ENCODE results near the gene TMEM238L.

TMEM238L gene

DNA sequence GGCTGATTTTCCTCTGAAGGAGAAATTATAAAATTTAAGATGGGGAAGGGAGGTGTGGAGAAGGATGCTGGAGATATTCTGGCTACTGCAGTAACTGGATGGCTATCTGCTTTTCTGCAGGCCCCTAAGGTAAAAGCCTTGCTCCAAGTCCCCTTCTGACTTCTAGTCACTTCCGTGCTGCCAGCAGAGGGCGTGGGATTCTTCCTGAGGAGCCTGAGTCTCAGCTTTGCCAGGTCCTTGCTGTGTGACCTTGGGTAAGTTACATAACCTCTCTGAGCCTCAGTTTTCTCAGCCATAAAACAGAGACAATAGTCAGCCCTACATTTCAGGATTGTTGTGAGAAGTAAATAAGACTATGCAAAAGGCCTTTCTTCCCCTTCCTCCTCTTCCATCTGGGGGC is 49.8 kb downstream of the TMEM238L start:
- no peaks in the 10 kb centered on the region for H3K27me3 ChIP-seq (ENCODE audit: control insufficient read depth, insufficient read depth, low read length)
- H3K9ac ChIP-seq (ENCODE audit: low read depth, low read length) = no peak overlapping the region
- no peaks in the 10 kb centered on the region for H3K9me3 ChIP-seq (ENCODE audit: control insufficient read depth, insufficient read depth, low read length)
- H3K36me3 ChIP-seq (ENCODE audit: control insufficient read depth, insufficient read depth, low read length) = no peaks in the 10 kb centered on the region
- H3K4me1 ChIP-seq (ENCODE audit: control insufficient read depth, insufficient read depth, low read length) = peaks cover 18% of the 10 kb centered on the region
- no peak overlapping the region for H3K4me3 ChIP-seq (ENCODE audit: low read depth, low read length)

DNA sequence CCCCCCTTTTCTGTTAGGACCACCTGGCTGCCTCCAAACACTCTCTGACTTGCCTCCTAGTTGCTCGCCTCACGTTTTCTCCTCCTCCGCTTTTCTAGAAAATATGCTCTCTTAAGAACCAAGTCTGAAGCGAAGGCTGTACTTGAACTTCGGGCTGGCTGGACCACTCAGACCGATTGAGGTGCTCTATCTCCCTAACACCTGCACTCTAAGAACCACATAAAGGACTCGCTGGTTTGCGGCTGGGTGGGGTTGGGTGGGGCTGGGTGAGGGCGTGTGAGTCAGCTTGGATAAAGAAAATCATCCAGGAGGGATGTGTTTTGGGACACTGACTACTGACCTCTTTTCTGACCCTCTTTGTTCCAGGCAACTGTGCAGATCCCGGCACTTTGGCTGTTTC is 51.2 kb downstream of the TMEM238L start:
- Histone ChIP-seq H3K27me3 (ENCODE audit: control insufficient read depth, insufficient read depth, low read length) (no peaks in the 10 kb centered on the region), H3K4me3 (ENCODE audit: low read depth, low read length) (no peak overlapping the region), H3K4me1 (ENCODE audit: control insufficient read depth, insufficient read depth, low read length) (peaks cover 21% of the 10 kb centered on the region), H3K9ac (ENCODE audit: low read depth, low read length) (no peak overlapping the region), H3K9me3 (ENCODE audit: control insufficient read depth, insufficient read depth, low read length) (no peaks in the 10 kb centered on the region), H3K36me3 (ENCODE audit: control insufficient read depth, insufficient read depth, low read length) (no peaks in the 10 kb centered on the region)

DNA sequence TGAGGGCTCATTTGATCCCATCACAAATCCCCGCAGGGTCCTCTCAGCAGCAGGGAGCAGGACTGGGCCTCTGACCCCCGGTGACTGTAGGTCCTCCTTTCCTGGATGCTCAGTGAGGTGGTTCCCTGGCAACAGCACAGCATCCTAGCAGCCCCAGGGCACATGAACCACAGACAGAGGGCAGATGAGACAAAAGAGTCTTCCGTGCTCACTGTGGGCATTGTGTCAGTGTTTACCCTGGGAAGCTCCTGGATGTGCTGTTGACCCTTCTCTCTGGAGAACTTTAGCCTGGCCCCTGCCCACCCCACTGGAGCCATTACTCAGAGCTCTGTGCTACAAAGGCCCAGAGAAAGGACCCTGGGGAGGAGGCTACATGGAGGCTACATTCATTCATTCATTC is 52.3 kb downstream of the TMEM238L start:
- Histone ChIP-seq H3K4me1 (ENCODE audit: control insufficient read depth, insufficient read depth, low read length) (peaks cover 19% of the 10 kb centered on the region), H3K9me3 (ENCODE audit: control insufficient read depth, insufficient read depth, low read length) (no peaks in the 10 kb centered on the region), H3K9ac (ENCODE audit: low read depth, low read length) (no peak overlapping the region), H3K4me3 (ENCODE audit: low read depth, low read length) (no peak overlapping the region), H3K36me3 (ENCODE audit: control insufficient read depth, insufficient read depth, low read length) (no peaks in the 10 kb centered on the region), H3K27me3 (ENCODE audit: control insufficient read depth, insufficient read depth, low read length) (no peaks in the 10 kb centered on the region)

DNA sequence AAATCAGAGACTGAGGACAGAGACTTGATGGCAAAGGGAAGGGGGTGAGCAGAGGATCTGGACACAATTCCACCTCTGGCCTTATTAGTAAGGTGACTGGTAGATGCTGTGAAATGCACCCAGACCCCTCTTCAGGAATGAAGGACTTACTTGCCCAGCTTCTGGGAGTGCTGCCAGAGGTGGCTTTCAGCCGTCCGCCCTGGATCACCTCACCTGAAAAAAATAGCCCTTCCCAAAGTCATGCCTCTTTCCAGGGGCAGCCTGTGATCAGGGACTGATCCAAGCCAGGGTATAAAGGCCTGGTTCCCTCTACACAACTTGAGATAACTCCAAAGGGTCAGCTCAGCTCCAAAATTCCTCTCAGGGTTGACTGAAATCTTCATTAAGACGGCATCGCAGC is 53.7 kb downstream of the TMEM238L start:
- H3K36me3 ChIP-seq (ENCODE audit: control insufficient read depth, insufficient read depth, low read length) = no peaks in the 10 kb centered on the region
- H3K9ac ChIP-seq (ENCODE audit: low read depth, low read length) = no peak overlapping the region
- no peak overlapping the region for H3K4me3 ChIP-seq (ENCODE audit: low read depth, low read length)
- H3K27me3 ChIP-seq (ENCODE audit: control insufficient read depth, insufficient read depth, low read length) = no peaks in the 10 kb centered on the region
- peaks cover 5% of the 10 kb centered on the region for H3K4me1 ChIP-seq (ENCODE audit: control insufficient read depth, insufficient read depth, low read length)
- H3K9me3 ChIP-seq (ENCODE audit: control insufficient read depth, insufficient read depth, low read length) = no peaks in the 10 kb centered on the region

DNA sequence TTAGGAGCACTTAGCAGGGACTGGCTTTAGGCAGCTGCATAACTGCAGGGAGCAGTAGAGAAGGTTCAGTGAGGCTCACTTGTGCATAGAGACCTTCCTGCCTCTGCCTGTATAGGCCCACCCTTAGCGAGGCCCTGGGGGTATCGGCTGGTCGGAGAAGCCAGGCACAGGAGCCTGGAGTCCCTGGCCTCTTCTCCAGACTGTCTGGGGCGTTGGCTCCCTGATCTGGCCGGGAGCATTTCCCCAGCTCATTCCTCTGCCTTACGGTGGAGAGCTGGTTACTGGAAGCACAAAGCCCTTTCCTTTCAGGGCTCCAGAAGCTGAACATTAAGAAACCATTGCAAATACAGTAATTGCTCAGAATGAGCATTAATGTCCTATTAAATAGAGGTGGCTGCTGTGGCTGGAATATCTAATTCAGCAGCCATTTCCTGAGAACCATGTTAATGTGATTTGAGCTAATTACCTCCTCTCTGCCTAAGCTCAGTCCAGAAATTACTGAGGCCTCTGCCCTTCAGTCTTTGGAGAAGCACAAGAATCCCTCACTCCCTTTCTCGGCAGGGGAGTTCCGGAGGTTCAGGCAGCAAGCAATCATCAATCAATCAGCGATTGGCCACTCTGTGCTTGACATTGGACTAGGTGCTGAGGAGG is 55.2 kb downstream of the TMEM238L start:
- Histone ChIP-seq H3K4me1 (ENCODE audit: control insufficient read depth, insufficient read depth, low read length) (peaks cover 5% of the 10 kb centered on the region), H3K9me3 (ENCODE audit: control insufficient read depth, insufficient read depth, low read length) (no peaks in the 10 kb centered on the region), H3K4me3 (ENCODE audit: low read depth, low read length) (no peak overlapping the region), H3K27me3 (ENCODE audit: control insufficient read depth, insufficient read depth, low read length) (no peaks in the 10 kb centered on the region), H3K36me3 (ENCODE audit: control insufficient read depth, insufficient read depth, low read length) (no peaks in the 10 kb centered on the region), H3K9ac (ENCODE audit: low read depth, low read length) (no peak overlapping the region)

DNA sequence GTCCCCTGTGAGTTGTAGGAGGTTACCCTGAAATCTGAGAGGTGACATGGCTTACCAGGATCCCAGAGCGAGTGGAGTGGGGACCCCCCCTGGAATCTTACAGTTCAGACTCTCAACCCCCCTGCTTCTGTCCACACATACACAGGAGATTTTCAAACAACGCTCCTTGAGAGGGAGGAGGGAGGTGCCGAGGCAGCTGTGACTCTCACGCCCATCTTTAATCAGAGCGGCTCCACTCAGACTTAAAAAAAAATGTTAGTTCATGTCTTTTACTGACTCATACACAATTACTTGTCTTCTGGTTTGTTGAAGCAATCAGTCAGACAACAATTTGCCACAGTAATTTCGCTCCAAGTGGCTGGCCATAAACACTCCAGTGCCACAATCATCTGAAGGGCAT is 58.7 kb downstream of the TMEM238L start:
- H3K4me3 ChIP-seq (ENCODE audit: low read depth, low read length) = no peak overlapping the region
- no peaks in the 10 kb centered on the region for H3K27me3 ChIP-seq (ENCODE audit: control insufficient read depth, insufficient read depth, low read length)
- peaks cover 5% of the 10 kb centered on the region for H3K4me1 ChIP-seq (ENCODE audit: control insufficient read depth, insufficient read depth, low read length)
- H3K36me3 ChIP-seq (ENCODE audit: control insufficient read depth, insufficient read depth, low read length) = no peaks in the 10 kb centered on the region
- no peak overlapping the region for H3K9ac ChIP-seq (ENCODE audit: low read depth, low read length)
- H3K9me3 ChIP-seq (ENCODE audit: control insufficient read depth, insufficient read depth, low read length) = no peaks in the 10 kb centered on the region
